ENCODE data around the gene ITGA7. TPM values are rescaled to one million over a fixed set of nuclear protein-coding genes. Genes with fewer than 3 reads are reported as not detected.

ITGA7 gene
- total RNA-seq, 4 donors from 2014 or later = 6.8 to 167 (median 29.4) TPM

DNA sequence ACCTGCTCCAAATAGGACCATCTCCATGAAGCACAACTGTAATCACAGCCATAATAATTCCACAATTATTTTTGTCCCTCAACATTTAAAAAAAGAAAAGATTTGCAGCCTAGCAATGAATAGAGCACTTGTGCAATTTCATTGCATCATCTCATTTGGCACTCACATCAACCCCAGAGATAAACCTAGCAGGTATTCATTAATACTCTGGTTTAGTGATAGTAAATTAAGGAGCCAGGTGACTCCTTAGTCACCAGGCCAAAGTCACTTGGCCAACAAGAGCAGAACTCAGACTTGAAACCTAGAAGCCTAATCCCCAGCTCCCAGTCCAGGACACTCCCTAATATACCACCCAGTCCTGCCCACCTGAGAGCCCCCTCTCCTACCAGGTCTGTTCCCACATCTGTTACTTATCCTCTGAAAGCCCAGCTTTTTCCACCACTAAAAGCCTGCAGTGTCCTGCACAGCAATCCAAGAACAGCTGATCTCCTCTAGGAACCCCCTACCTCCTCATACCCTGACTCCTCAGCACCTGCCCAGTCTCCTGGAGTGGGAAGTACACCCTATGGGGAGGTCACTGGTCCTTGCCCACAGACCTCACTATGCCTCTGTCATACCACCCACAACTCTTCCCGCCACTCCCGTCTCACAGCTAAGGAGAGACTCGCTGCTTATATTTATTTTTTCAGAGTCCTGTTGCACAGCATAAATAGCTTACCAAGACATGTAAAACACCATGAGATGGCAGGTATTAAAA, 48.9 kb downstream of the ITGA7 start:
- Histone ChIP-seq H3K27me3 (no peaks in the 10 kb centered on the region), H3K4me1 (no peaks in the 10 kb centered on the region), H3K36me3 (no peaks in the 10 kb centered on the region), H3K27ac (peak overlapping the region; percentile 43 to 55), H3K4me3 (no peak overlapping the region), H3K9me3 (no peaks in the 10 kb centered on the region)
- intact Hi-C loops (cut with DNase I; ENCODE audit: low total_unique reads) = no loop called here
- TF ChIP-seq POLR2A (IDR thresholded peaks at IDR 0.05) = no peak
- TF ChIP-seq, protein P1, sequence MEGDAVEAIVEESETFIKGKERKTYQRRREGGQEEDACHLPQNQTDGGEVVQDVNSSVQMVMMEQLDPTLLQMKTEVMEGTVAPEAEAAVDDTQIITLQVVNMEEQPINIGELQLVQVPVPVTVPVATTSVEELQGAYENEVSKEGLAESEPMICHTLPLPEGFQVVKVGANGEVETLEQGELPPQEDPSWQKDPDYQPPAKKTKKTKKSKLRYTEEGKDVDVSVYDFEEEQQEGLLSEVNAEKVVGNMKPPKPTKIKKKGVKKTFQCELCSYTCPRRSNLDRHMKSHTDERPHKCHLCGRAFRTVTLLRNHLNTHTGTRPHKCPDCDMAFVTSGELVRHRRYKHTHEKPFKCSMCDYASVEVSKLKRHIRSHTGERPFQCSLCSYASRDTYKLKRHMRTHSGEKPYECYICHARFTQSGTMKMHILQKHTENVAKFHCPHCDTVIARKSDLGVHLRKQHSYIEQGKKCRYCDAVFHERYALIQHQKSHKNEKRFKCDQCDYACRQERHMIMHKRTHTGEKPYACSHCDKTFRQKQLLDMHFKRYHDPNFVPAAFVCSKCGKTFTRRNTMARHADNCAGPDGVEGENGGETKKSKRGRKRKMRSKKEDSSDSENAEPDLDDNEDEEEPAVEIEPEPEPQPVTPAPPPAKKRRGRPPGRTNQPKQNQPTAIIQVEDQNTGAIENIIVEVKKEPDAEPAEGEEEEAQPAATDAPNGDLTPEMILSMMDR (IDR thresholded peaks at IDR 0.05) = no peak
- no peak for DNase-seq

- Histone ChIP-seq H3K36me3 (no peaks in the 10 kb centered on the region), H3K4me3 (no peak overlapping the region), H3K27me3 (no peaks in the 10 kb centered on the region), H3K4me1 (no peaks in the 10 kb centered on the region), H3K9me3 (no peaks in the 10 kb centered on the region), H3K27ac (no peak overlapping the region)
- no peak for DNase-seq
- intact Hi-C loops (cut with DNase I; ENCODE audit: low total_unique reads) = no loop called here
- TF ChIP-seq POLR2A (IDR thresholded peaks at IDR 0.05) = no peak
- TF ChIP-seq, protein P1 (IDR thresholded peaks at IDR 0.05) = no peak
Observed at GRCh38 chr12:55658212-55658611, 49.5 kb downstream of the ITGA7 start.

GRCh38 chr12:55657212-55657611, 50.5 kb downstream of the ITGA7 start:
- Histone ChIP-seq H3K4me1 (no peaks in the 10 kb centered on the region), H3K36me3 (no peaks in the 10 kb centered on the region), H3K4me3 (no peak overlapping the region), H3K9me3 (no peaks in the 10 kb centered on the region), H3K27me3 (no peaks in the 10 kb centered on the region), H3K27ac (no peak overlapping the region)
- no peak for DNase-seq
- intact Hi-C loops (cut with DNase I; ENCODE audit: low total_unique reads) = no loop called here
- TF ChIP-seq, protein P1 (IDR thresholded peaks at IDR 0.05) = no peak
- no peak for TF ChIP-seq POLR2A (IDR thresholded peaks at IDR 0.05)

- TF ChIP-seq POLR2A (IDR thresholded peaks at IDR 0.05) = no peak
- TF ChIP-seq, protein P1 (IDR thresholded peaks at IDR 0.05) = no peak
- H3K36me3 ChIP-seq = no peaks in the 10 kb centered on the region
- no peaks in the 10 kb centered on the region for H3K9me3 ChIP-seq
- H3K27me3 ChIP-seq = no peaks in the 10 kb centered on the region
- no peak overlapping the region for H3K4me3 ChIP-seq
- intact Hi-C loops (cut with DNase I; ENCODE audit: low total_unique reads) = no loop called here
- no peaks in the 10 kb centered on the region for H3K4me1 ChIP-seq
- DNase-seq = no peak
- no peak overlapping the region for H3K27ac ChIP-seq
Observed at GRCh38 chr12:55654511-55655214, 53.0 kb downstream of the ITGA7 start.

DNA sequence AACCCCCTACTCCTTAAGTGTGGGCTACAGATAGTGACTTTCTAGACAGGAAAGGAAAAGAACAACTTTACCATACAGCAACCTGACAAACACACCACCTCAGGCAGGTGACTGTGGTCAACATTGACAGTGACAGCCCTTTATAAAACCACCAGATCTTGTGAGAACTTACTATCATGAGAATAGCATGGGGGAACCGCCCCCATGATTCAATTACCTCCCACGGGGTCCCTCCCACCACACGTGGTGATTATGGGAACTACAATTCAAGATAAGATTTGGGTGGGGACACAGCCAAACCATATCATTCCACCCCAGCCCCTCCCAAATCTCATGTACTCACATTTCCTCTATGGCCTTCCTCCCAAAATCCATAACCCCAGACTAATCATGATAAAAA, 54.7 kb downstream of the ITGA7 start:
- Histone ChIP-seq H3K9me3 (no peaks in the 10 kb centered on the region), H3K36me3 (no peaks in the 10 kb centered on the region), H3K4me3 (no peak overlapping the region), H3K27ac (no peak overlapping the region), H3K27me3 (no peaks in the 10 kb centered on the region), H3K4me1 (no peaks in the 10 kb centered on the region)
- TF ChIP-seq, protein P1 (IDR thresholded peaks at IDR 0.05) = no peak
- no peak for TF ChIP-seq POLR2A (IDR thresholded peaks at IDR 0.05)
- DNase-seq = no peak
- intact Hi-C loops (cut with DNase I; ENCODE audit: low total_unique reads) = no loop called here
